Keratinocyte (primary cell): ENCODE data around the gene UQCRHL.

ENCODE experiments used
- EZH2 ChIP-seq: IDR thresholded peaks from one replicate; pipeline ENCODE4 v1.6.1; 2012; ENCODE audit warnings: inconsistent platforms, mild to moderate bottlenecking, low read length, moderate library complexity
- TF ChIP-seq, protein P1 (sequence below), 3 experiments: IDR thresholded peaks in 1 of 3; conservative IDR thresholded peaks in 1 of 3; optimal IDR thresholded peaks in 1 of 3; 2 replicates in 2 of 3; 3 replicates in 1 of 3; pipeline versions ENCODE3 to v1.5.1; 2011; ENCODE audit warnings: low read length in 3 of 3, mild to moderate bottlenecking in 3 of 3, moderate library complexity in 2 of 3, control low read depth in 1 of 3, inconsistent platforms in 1 of 3; ENCODE audit not compliant: insufficient read depth in 2 of 3; ENCODE audit errors: extremely low read depth in 1 of 3

GRCh38 chr1:15799928-15800835, 7.3 kb downstream of the UQCRHL start:
- TF ChIP-seq, protein P1, sequence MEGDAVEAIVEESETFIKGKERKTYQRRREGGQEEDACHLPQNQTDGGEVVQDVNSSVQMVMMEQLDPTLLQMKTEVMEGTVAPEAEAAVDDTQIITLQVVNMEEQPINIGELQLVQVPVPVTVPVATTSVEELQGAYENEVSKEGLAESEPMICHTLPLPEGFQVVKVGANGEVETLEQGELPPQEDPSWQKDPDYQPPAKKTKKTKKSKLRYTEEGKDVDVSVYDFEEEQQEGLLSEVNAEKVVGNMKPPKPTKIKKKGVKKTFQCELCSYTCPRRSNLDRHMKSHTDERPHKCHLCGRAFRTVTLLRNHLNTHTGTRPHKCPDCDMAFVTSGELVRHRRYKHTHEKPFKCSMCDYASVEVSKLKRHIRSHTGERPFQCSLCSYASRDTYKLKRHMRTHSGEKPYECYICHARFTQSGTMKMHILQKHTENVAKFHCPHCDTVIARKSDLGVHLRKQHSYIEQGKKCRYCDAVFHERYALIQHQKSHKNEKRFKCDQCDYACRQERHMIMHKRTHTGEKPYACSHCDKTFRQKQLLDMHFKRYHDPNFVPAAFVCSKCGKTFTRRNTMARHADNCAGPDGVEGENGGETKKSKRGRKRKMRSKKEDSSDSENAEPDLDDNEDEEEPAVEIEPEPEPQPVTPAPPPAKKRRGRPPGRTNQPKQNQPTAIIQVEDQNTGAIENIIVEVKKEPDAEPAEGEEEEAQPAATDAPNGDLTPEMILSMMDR (optimal IDR thresholded peaks at IDR 0.05 in 1 of 3, IDR thresholded peaks at IDR 0.05 in 1 of 3, conservative IDR thresholded peaks at IDR 0.05 in 1 of 3; ENCODE audit: extremely low read depth in 1 of 3, insufficient read depth in 2 of 3, low read length in 3 of 3) = no peak
- no peak for TF ChIP-seq EZH2
